ENCODE measurements around the gene WDR38. TPM values are rescaled to one million over a fixed set of nuclear protein-coding genes. Genes with fewer than 3 reads are reported as not detected.

WDR38 gene
- total and polyA plus RNA-seq, 4 donors: not detected

GRCh38 chr9:124884376-124884775 is 31.1 kb downstream of the WDR38 start:
- no peak overlapping the region for H3K4me3 ChIP-seq (ENCODE audit: low read depth in 1 of 3, low read length in 3 of 3)
- H3K4me1 ChIP-seq (ENCODE audit: control insufficient read depth in 4 of 4, insufficient read depth in 4 of 4, low read length in 3 of 4): no peaks in the 10 kb centered on the region

GRCh38 chr9:124885551-124885950 is 32.3 kb downstream of the WDR38 start:
- no peak overlapping the region for H3K9ac ChIP-seq (ENCODE audit: low read depth in 1 of 2, low read length in 2 of 2)
- H3K9me3 ChIP-seq (ENCODE audit: control insufficient read depth in 4 of 4, low read length in 3 of 4): no peaks in the 10 kb centered on the region
- peaks cover 15 to 77% (median 43%) of the 10 kb centered on the region in 4 donors for H3K36me3 ChIP-seq (ENCODE audit: control insufficient read depth in 4 of 4, insufficient read depth in 3 of 4, low read depth in 1 of 4, low read length in 3 of 4)
- DNase-seq (ENCODE audit: low spot score): no peak
- TF ChIP-seq ATF3 (IDR thresholded peaks at IDR 0.05) (no peak), RXRA (IDR thresholded peaks at IDR 0.05) (no peak), REST (IDR thresholded peaks at IDR 0.05) (no peak)
- no peak overlapping the region for H3K4me3 ChIP-seq (ENCODE audit: low read depth in 1 of 3, low read length in 3 of 3)
- 96% methylated on average over 4 of the region's 4 CpGs for WGBS
- no peaks in the 10 kb centered on the region for H3K4me1 ChIP-seq (ENCODE audit: control insufficient read depth in 4 of 4, insufficient read depth in 4 of 4, low read length in 3 of 4)
- H3K27ac ChIP-seq (ENCODE audit: low read depth in 1 of 2, low read length in 2 of 2): no peak overlapping the region
- H3K27me3 ChIP-seq (ENCODE audit: control insufficient read depth in 4 of 4, insufficient read depth in 4 of 4, low read length in 3 of 4): no peaks in the 10 kb centered on the region

More at GRCh38 chr9:124884376-124884775, 31.1 kb downstream of the WDR38 start:
- no peak overlapping the region for H3K27ac ChIP-seq (ENCODE audit: low read depth in 1 of 2, low read length in 2 of 2)
- H3K9ac ChIP-seq (ENCODE audit: low read depth in 1 of 2, low read length in 2 of 2): no peak overlapping the region
- H3K27me3 ChIP-seq (ENCODE audit: control insufficient read depth in 4 of 4, insufficient read depth in 4 of 4, low read length in 3 of 4): no peaks in the 10 kb centered on the region
- WGBS: 92% methylated on average over 4 of the region's 4 CpGs
- DNase-seq (ENCODE audit: low spot score): no peak
- no peak for TF ChIP-seq REST (IDR thresholded peaks at IDR 0.05)
- TF ChIP-seq NR2F2 (IDR thresholded peaks at IDR 0.05): no peak
- no peak for TF ChIP-seq HNF4A (conservative IDR thresholded peaks at IDR 0.05)
- TF ChIP-seq FOXA1 (IDR thresholded peaks at IDR 0.05): no peak
- no peak for TF ChIP-seq SP1 (IDR thresholded peaks at IDR 0.05)
- no peak for TF ChIP-seq GABPA (IDR thresholded peaks at IDR 0.05 in 1 of 2, conservative IDR thresholded peaks at IDR 0.05 in 1 of 2)
- no peak for TF ChIP-seq JUND (IDR thresholded peaks at IDR 0.05)
- TF ChIP-seq TAF1 (conservative IDR thresholded peaks at IDR 0.05): no peak
- no peak for TF ChIP-seq YY1 (IDR thresholded peaks at IDR 0.05)
- TF ChIP-seq CTCF (IDR thresholded peaks at IDR 0.05; ENCODE audit: low read depth, low read length, missing input control): no peak
- no peak for TF ChIP-seq EGR1 (IDR thresholded peaks at IDR 0.05; ENCODE audit: low read depth in 2 of 2)
- TF ChIP-seq RAD21 (IDR thresholded peaks at IDR 0.05): no peak
- no peak for TF ChIP-seq FOXA2 (IDR thresholded peaks at IDR 0.05)
- TF ChIP-seq MAX (IDR thresholded peaks at IDR 0.05): no peak
- TF ChIP-seq HNF4G (IDR thresholded peaks at IDR 0.05): no peak
- peaks cover 15 to 77% (median 40%) of the 10 kb centered on the region in 4 donors for H3K36me3 ChIP-seq (ENCODE audit: control insufficient read depth in 4 of 4, insufficient read depth in 3 of 4, low read depth in 1 of 4, low read length in 3 of 4)
- H3K9me3 ChIP-seq (ENCODE audit: control insufficient read depth in 4 of 4, low read length in 3 of 4): no peaks in the 10 kb centered on the region

All from liver (tissue), 9 donors.